ENCODE measurements around the gene XPO6.

- TF ChIP-seq MYC (IDR thresholded peaks at IDR 0.05; ENCODE audit: low read depth, low read length) (no peak), POLR2A (IDR thresholded peaks at IDR 0.05; ENCODE audit: extremely low read depth, insufficient read length) (no peak), CTCF (IDR thresholded peaks at IDR 0.05; ENCODE audit: low read depth, low read length) (no peak)
Measured at GRCh38 chr16:28188085-28188916, 23.5 kb downstream of the XPO6 start.
